ENCODE results near the gene BDKRB2.

BDKRB2 gene

GRCh38 chr14:96177766-96178375, 26.8 kb upstream of the BDKRB2 start:
- Histone ChIP-seq H3K9ac (ENCODE audit: low read length) (no peak overlapping the region), H3K27ac (ENCODE audit: low read length) (no peak overlapping the region), H3K9me3 (replicated peaks; ENCODE audit: insufficient read depth, low read length) (no peaks in the 10 kb centered on the region), H3K4me3 (ENCODE audit: low read length) (no peak overlapping the region), H3K4me1 (ENCODE audit: low read length) (no peaks in the 10 kb centered on the region), H3K36me3 (replicated peaks; ENCODE audit: insufficient read depth, low read length) (no peaks in the 10 kb centered on the region), H3K4me2 (ENCODE audit: low read depth, low read length) (no peak overlapping the region), H3K27me3 (replicated peaks; ENCODE audit: insufficient read depth, low read length) (no peaks in the 10 kb centered on the region), H2AFZ (ENCODE audit: low read length) (no peak overlapping the region), H3K79me2 (ENCODE audit: low read length) (no peaks in the 10 kb centered on the region), H3F3A (ENCODE audit: insufficient read depth, low read length) (no peaks in the 10 kb centered on the region), H4K20me1 (ENCODE audit: insufficient read depth, low read length) (no peaks in the 10 kb centered on the region), H3K9me2 (replicated peaks; ENCODE audit: insufficient read depth, low read length) (no peaks in the 10 kb centered on the region)
- no peak for DNase-seq
- TF ChIP-seq EZH2phosphoT487 (IDR thresholded peaks at IDR 0.05; ENCODE audit: low read length) (no peak), CTCF (IDR thresholded peaks at IDR 0.05; ENCODE audit: low read length) (no peak), EZH2 (optimal IDR thresholded peaks at IDR 0.05; ENCODE audit: low read depth, low read length) (no peak)

DNA sequence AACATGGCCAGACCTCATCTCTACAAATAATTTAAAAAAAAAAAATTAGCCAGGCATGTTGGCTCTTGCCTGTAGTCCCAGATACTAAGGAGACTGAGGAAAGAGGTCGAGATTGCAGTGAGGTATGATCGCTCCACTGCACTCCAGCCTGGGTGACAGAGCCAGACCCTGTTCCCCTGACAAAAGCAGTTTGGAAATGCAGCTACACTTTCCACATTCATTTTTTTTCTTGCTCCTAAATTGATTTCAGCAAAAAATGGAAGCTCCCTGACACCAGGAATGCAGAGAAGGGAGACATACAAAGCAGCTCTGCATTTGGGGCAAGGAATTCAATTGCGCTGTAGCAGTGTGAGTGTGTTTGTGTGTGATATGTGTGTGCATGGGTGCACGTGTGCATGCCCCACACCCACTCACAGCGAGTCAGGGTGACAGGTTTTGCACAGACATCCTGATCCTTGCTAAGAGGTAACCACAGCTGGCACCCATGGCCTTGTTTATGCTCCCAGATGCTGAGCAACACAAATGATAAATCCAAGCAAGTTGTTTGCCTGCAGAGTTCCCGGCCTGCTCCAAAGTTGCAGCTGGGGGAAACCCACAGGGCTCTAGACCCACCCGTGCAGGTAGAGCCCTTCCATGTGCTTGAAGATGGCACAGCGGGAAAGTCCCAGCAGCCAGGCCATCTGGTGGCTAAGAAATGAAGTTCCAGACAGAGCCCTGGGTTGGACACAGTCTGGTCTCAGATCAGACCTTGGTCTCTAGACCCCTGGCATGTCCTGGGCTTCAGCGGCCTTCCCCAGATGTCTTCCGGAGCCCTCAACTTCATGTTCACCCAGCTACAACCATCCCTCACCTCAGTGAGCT, 25.9 kb upstream of the BDKRB2 start:
- TF ChIP-seq EZH2 (optimal IDR thresholded peaks at IDR 0.05; ENCODE audit: low read depth, low read length), result no peak
- TF ChIP-seq CTCF (IDR thresholded peaks at IDR 0.05; ENCODE audit: low read length), result no peak
- TF ChIP-seq EZH2phosphoT487 (IDR thresholded peaks at IDR 0.05; ENCODE audit: low read length), result no peak
- H3K27me3 ChIP-seq (replicated peaks; ENCODE audit: insufficient read depth, low read length), result no peaks in the 10 kb centered on the region
- no peaks in the 10 kb centered on the region for H3K9me3 ChIP-seq (replicated peaks; ENCODE audit: insufficient read depth, low read length)
- no peaks in the 10 kb centered on the region for H3K4me1 ChIP-seq (ENCODE audit: low read length)
- H3K79me2 ChIP-seq (ENCODE audit: low read length), result no peaks in the 10 kb centered on the region
- H3F3A ChIP-seq (ENCODE audit: insufficient read depth, low read length), result no peaks in the 10 kb centered on the region
- H3K9me2 ChIP-seq (replicated peaks; ENCODE audit: insufficient read depth, low read length), result no peaks in the 10 kb centered on the region
- no peak overlapping the region for H3K27ac ChIP-seq (ENCODE audit: low read length)
- H3K36me3 ChIP-seq (replicated peaks; ENCODE audit: insufficient read depth, low read length), result no peaks in the 10 kb centered on the region
- H3K4me2 ChIP-seq (ENCODE audit: low read depth, low read length), result no peak overlapping the region
- DNase-seq, result no peak
- H4K20me1 ChIP-seq (ENCODE audit: insufficient read depth, low read length), result no peaks in the 10 kb centered on the region
- H3K9ac ChIP-seq (ENCODE audit: low read length), result no peak overlapping the region
- H3K4me3 ChIP-seq (ENCODE audit: low read length), result no peak overlapping the region
- H2AFZ ChIP-seq (ENCODE audit: low read length), result no peak overlapping the region

DNA sequence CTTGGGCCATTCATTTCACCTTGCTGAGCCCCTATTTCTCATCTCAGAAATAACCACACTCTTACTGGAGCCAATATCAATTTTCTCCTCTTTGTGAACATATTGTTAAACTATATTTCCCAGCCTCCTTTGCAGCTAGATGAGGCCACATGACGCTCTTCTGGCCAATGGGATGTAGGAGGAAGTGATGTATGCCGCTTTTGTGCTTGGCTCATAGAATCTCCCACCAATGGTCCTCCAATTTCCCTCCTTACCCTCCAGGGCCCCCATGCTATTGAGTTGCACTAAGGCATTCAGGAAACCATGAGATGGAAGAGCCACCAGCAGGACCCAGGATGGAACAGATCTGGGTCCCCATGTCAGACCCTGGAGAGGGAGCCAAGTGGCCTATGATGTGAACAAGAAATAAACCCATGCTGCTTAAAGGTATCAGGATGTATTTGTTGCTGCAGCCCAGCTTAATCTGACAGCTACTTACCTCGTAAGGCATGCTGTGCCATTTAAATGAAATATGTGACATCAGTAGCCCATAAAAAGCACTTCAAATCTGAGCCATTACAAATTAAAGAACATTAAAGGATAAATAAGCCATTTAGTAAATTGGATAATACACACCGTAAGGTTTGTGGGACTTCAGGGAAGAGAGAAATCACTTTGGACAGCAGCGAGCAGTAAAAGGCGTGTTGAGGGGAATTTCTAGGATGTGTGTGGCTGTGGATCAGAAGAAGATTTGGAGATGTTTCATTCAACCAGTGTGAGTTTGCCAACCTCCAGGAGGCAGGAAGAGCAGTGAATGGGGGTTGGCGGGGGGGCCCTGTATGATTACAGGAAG, 24.4 kb upstream of the BDKRB2 start:
- DNase-seq, result no peak
- no peak overlapping the region for H3K27ac ChIP-seq (ENCODE audit: low read length)
- no peaks in the 10 kb centered on the region for H3K36me3 ChIP-seq (replicated peaks; ENCODE audit: insufficient read depth, low read length)
- no peak overlapping the region for H3K4me3 ChIP-seq (ENCODE audit: low read length)
- no peaks in the 10 kb centered on the region for H3F3A ChIP-seq (ENCODE audit: insufficient read depth, low read length)
- no peaks in the 10 kb centered on the region for H3K27me3 ChIP-seq (replicated peaks; ENCODE audit: insufficient read depth, low read length)
- no peak for TF ChIP-seq EZH2phosphoT487 (IDR thresholded peaks at IDR 0.05; ENCODE audit: low read length)
- no peak for TF ChIP-seq EZH2 (optimal IDR thresholded peaks at IDR 0.05; ENCODE audit: low read depth, low read length)
- no peak for TF ChIP-seq CTCF (IDR thresholded peaks at IDR 0.05; ENCODE audit: low read length)
- no peak overlapping the region for H3K9ac ChIP-seq (ENCODE audit: low read length)
- no peak overlapping the region for H2AFZ ChIP-seq (ENCODE audit: low read length)
- no peaks in the 10 kb centered on the region for H3K79me2 ChIP-seq (ENCODE audit: low read length)
- H3K9me2 ChIP-seq (replicated peaks; ENCODE audit: insufficient read depth, low read length), result no peaks in the 10 kb centered on the region
- no peaks in the 10 kb centered on the region for H4K20me1 ChIP-seq (ENCODE audit: insufficient read depth, low read length)
- H3K9me3 ChIP-seq (replicated peaks; ENCODE audit: insufficient read depth, low read length), result no peaks in the 10 kb centered on the region
- no peak overlapping the region for H3K4me2 ChIP-seq (ENCODE audit: low read depth, low read length)
- H3K4me1 ChIP-seq (ENCODE audit: low read length), result no peaks in the 10 kb centered on the region
